AG20443 (cell line): ENCODE measurements around the gene CASP10.

Source experiments
- DNase-seq: peaks from one replicate; pipeline ENCODE4 v3.0.0; 2012; ENCODE audit warnings: low spot score, mixed read lengths

CASP10 gene

DNA sequence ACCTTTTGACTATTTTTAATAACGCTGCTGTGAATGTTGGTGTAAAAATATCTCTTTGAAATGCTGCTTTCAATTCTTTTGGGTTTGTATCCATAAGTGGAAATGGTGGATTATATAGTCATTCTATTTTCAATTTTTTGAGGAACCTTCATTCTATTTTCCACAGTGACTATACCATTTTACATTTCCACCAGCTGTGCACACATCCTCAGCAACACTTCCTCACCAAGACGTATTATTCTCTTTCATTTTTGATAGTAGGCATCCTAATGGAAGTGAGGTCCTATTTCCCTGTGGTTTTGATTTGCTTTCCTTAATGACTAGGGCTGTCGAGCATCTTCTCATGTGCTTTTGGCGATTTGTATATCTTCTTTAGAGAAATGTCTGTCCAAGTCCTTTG is 14.8 kb downstream of the CASP10 start:
- no peak for DNase-seq

DNA sequence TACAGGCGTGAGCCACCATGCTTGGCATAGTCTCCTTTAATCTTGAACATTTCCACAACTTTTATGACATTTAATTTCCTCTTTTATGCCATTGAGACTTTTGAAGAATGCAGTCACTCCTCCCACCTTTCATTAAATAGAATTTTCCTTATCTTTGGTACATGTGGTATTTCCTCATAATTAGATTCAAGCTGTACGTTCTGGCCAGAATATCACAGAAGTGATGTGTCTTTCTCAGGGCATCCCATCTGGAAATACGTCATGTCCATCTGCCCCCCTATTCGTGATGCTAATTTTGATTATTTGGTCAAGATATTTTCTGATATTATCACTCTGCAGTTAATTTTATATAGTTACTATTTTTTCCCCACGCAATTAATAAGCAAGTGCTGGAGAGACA is 16.9 kb downstream of the CASP10 start:
- no peak for DNase-seq

DNA sequence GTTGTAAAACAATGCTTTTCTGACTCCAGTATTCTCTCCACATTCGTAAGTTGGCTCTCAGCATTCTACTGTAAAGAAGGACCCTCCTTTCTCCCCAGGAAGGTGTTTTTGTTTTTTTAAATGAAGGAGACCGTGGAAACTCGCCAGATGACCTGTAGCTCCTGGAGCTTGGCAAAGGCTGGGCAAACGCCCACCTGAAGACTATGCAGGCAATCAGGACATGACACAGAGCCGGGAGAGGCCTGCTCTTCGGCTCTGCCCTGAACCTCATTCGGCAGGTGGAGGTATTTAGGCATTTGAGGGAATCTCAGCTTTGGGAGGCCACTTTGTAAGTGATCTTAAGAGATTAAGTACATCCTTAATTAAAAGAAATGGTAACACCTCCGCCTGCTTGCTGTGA is 17.4 kb downstream of the CASP10 start:
- DNase-seq, result no peak

DNA sequence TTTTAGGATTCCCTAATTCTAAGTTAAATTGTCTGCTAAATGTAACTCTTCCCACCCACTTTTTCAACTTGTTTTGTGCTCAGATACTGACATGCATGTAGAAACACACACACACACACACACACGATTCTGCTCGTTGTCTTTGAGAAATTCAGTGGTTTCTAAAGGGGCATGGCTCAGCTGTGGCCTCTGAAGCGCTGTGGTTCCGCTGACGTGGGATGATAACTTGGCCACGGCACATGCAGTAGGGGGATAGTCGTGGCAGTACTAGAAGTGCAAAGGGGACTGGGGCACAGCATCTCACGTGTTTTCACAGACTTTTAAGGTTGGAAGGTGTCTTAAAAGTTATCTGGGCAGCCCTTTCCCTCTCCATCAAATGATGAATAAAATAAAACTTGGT is 18.4 kb downstream of the CASP10 start:
- DNase-seq, result no peak

DNA sequence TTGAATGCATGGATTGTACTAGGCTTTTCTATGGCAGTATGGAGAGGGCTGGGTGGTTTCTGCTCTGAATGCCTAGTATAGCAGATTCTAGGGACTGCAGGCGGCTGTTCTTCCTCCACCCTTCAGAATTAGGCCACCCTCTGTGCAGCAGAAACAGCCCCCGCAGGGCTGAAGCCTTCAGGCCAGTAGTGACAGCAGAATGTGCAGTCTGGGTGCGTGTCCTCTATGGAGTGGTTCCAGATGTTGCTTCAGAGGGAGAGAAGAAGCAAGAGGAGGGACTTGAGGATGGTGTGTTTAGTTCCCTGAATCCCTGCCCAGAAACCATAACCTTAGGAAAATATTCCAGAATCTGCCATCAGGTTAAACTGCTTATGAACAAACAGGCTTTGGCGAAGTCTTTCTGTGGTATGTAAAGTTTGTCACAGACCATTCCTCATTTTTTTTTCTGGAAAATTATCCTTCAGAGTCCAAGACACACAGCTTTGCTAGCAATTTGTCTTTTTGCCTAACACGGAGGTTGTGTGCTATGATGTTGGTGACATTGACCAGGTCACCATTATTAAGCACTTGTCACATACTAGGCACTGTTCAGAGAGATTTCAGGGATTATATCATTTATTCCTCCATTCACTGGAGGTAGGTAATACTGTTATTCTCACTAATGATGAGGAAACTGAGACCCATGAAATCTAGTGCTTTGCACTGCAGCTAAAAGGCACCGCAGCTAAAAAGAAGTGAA is 21.1 kb downstream of the CASP10 start:
- DNase-seq, result peak; percentile 88

DNA sequence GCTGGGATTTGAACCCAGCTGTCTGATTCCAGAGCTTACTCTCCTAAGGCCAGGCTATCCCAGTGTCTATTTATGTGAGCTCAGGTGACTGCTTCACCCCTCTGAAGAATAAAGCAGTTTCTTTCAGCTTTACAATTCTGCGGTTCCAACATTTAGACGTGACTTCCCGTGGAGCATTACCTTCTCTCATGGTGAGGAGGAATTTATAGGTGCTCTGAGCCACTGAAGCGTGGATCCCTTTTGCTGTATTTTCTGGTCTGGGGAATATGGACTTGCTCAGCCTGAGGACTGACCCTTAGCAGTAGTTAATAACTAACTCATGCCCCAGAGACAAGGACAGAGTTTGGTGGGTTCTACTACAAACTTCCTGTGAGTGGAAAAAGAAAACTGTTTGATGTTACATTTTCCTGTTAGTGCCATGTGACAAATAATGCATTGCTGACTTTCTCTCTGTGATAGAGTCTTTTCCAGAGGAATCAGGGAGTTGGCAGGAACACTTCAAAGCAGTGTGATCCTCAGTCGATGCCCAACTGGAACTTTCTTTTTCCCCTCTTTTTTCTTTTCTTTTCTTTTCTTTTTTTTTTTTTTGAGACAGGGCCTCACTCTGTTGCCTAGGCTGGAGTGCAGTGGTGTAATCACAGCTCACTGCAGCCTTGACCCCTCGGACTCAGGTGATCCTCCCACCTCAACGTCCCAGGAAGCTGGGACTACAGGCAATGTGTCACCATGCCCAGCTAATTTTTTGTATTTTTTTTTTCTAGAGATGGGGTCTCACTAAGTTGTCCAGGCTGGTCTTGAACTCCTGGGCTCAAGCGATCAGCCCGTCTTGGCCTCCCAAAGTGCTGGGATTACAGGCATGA is 21.9 kb downstream of the CASP10 start:
- no peak for DNase-seq

DNA sequence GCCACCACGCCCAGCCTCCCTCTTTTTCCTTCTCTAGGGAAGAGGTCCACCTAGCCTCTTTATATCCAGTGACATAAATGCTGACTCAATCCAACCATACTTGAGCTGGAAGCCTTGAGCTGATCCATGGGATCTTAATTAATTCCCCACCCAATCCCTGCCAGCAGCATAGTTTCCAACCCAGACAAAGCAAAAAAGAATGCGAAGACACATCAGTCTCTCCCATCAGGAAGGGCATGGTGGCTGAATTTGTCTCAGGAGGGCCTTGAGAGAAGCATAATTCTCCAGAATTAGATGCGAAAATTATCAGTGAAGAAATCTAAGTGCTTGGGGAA is 22.5 kb downstream of the CASP10 start:
- peak; percentile 63 for DNase-seq

DNA sequence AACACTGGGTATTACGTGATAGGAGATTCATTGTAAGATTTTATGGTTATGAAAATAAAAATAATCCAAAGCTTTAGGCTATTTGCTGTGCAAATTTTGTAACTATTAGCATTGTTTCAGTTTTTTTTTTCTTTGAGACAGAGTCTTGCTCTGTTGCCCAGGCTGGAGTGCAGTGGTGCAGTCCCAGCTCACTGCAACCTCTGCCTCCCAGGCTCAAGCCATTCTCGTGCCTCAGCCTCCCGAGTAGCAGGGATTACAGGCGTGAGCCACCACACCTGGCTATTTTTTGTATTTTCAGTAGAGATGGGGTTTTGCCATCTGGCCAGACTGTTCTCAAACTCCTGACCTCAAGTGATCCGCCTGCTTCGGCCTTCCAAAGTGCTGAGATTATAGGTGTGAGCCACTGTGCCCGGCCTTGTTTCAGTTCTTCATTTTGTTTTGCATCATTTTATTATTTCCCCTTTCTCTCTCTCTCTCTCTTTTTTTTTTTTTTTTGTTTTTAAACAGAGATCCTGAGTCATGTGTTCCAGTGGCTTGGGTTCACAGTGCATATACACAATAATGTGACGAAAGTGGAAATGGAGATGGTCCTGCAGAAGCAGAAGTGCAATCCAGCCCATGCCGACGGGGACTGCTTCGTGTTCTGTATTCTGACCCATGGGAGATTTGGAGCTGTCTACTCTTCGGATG is 25.8 kb downstream of the CASP10 start:
- DNase-seq, result no peak

DNA sequence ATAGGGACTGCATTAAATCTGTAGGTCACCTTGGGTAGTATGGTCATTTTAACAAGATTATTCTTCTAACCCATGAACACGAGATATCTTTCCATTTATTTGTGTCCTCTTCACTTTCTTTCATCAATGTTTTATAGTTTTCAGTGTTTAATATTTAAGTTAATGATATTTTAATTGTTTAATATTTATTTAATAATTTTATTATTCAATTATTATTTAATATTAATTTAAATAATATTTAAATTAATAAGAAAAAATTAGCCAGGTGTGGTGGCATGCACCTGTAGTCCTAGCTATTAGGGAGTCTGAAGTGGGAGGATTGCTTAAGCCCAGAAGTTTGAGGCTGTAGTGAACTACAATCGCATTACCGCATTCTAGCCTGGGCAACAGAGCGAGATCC is 33.0 kb downstream of the CASP10 start:
- no peak for DNase-seq

DNA sequence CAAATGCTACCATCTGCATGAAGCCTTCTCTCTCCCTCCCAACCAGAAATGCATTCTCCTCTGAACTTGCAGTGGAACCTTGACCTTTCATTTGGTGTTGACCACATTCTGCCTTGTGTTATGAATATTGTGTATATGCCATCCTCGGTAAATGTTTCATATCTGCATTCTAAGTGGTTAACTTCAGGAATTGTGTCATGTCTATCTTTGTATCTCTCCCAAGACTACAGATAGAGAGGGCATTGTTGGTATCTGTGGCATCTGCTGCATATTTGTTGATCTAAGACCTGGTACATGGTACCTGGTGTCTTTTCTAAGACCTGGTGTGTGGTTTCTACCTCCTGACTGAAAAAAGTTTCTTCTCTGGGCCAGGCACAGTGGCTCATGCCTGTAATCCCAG is 34.0 kb downstream of the CASP10 start:
- DNase-seq, result no peak

DNA sequence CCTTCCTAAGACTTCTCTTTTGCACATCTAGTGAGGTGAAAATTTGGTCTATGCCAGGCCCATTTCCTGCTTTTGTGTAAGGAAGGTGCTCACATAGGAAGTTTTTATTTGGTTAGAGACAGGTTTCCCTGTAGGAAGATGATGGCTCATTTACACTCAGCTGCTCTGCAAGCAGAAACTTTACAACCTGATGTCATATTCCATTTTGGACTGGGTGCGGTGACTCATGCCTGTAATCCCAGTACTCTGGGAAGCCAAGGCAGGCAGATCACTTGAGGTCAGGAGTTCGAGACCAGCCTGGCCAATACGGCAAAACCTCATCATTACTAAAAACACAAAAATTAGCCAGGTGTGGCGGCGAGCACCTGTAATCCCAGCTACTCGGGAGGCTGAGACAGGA is 35.8 kb downstream of the CASP10 start:
- DNase-seq, result no peak

DNA sequence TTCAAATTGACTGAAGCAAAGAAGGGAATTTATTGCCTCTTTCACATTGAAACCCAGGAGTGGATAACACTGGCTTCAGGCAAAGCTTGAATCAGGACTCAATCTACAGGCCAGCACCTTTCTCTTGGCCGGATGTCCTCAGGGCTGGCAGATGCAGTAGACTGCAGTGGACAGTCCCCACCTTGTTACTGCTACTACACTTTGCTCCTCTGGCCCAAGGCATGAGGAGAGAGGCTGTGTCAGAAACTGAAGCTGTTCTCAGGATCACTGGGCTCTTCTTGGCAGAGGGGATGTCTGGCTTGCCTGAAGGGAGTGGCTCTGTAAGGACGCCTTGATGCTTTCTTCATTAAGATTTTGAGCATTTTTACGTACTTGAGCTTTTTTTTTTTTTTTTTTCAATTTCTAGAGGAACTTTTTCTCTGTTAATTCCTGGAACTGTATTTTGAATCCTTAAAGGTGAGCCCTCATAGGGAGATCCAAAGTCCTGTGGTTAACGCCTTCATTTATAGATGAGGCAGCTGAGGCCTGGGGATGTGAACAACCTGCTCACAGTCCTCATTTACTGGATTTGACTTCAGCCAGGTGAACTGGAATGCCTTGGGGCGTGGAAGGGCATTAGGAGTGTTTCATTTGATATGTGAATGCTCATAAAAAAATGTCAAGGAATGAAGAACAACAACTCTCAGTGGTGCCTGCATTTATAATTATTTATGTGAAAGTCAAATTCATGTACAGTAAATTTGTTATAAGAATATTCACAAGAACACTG is 36.6 kb downstream of the CASP10 start:
- no peak for DNase-seq

DNA sequence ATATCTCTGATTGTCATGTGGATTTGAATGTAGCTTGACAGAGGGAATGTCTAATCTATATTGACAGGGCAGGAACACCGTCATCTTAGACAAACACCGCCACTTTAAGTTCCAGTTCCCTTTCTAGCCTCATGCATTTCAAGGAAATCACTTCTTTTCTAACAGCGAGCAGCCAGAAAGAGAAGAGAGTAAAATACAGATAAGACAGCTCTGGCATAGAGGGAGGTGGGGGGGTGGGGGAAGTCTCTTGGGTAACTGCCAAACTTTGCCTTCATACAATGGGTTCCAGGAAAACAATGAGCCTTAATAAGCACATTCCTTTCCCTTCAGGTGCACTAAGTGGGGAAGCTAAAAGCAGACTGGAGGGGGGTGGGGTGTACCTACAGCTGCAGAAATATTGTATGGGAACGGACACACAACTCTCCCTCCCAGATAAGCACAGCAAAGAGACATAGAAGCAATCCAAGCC is 37.2 kb downstream of the CASP10 start:
- no peak for DNase-seq

DNA sequence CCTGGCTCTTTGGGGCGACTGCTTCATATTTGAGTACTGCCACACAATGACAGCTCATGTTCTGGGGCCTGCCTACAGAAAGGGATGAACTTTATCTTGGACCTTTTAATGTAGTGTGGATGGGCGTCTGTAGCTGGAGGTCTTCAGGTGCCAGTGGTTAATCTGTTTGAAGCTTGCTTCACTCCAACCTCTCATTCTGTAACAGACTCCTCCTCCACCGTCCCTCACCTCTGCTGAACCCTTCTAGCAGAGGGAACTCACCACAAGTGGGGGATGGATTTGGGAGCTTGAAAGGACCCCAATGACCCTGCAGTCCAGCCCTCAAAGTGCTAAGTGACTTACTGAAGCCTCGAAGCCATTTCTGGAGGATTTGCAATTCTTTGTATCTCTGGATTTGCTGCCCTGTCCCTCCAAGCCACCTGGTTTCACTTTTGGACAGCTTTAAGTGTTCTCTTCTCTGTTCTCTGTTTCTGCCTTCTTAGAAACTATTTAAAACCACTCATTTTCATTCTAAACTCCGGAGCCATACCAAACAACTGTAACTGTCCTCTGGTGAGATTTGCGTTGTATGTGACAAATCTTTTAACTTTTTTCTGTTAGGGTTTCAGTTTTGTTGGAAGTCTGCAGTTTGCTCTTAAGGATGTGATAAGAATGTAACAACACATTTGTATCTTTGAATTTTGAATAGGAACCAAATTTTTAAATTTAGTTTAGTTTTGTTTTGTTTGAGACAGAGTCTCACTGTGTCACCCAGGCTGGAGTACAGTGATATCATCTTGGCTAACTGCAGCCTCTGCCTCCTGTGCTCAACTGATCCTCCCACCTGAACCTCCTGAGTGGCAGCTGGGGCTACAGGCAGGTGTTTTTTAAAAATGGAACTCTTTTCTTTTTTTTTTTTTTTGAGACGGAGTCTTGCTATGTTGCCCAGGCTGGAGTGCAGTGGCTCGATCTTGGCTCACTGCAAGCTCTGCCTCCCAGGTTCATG is 40.4 kb downstream of the CASP10 start:
- DNase-seq, result no peak

DNA sequence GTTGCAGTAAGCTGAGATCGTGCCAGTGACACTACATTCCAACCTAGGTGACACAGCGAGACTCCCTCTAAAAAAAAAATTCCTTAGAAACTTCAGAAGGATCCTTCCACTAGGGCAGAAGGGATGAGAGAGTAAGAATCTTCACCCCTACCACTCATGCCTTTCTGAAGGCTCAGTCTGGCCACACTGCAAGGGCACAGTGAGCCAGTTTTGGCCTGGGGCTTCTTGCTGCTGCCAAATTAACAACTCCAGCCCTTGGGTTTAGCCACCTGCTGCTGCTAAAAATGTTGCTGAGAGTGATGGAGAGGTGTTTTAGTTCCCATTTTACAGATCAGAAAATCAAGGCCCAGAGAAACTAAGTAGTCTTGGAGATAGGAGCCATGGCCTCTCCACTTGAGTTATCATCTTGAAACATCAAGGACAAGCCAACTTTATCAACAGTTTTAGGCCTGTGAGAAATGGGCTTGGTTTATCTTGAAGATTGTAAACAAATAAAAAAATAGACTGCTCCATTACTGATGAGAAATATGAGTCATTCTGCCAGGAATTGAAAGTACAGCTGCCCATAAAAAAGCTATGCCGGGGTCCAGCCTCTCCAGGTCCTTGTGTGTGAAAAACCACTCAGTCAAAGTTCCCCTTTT is 45.5 kb downstream of the CASP10 start:
- DNase-seq, result no peak

DNA sequence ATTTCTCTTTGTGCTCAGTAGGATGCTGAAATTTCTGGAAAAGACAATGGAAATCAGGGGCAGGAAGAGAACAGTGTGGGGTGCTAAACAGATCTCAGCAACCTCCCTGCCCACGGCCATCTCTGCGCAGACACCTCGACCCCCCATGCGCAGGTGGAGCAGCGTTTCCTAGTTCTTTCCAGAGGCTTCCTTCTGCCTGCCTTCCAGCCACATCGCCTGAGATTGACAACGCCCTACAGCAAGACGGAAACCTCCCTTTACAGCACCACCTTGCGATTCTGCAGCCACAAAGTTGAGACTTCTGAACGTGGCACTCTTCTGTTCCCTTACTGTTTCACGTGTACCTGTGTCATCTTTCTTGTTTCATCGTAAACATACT is 46.0 kb downstream of the CASP10 start:
- DNase-seq, result no peak

DNA sequence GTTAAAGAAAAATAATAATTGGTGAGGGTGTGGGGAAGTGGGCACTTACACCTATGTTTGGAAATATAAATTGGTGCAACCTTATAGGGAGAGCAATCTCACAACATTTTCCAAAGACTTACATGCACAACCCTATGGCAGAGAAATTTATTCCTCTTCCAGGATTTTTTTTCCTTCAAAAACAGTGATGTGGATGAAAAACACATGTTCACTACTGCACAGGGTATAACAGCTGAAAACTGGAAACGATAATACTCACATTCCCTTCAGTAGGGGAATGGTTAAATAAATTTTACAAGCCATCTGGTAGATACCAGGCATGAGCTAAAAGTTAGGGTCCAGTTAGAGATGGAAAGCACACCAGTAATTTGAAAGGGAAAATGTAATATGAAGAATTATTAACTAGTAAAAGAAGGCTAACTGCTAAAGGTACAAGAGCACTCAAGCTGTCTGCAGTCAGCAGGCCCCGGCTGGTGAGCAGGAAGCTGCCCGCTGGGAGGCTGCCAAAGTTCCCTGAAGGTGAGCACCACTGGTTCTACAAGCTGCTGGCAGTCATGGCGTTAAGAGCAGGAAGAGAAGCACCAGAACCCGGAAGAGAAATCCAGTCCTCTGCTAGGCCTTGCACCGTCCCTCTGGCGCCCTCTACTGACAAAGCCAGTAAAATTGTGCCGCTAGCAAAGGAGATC is 49.0 kb downstream of the CASP10 start:
- DNase-seq, result peak; percentile 90

DNA sequence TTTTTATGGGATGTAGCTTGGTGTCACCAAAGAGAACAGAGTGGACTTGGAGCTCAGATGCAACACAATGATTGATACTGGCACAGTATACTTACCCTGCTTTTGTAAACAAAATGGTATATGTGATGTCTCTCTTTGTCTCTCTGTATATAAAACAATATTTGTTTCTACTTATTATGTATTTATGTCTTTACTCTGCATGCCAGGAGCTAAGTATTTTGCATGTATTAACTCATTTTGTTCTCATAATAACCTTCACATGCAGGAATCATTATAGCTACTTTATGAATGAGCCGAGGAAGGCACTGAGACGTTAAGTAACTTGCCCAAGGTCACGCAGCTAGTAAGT is 49.5 kb downstream of the CASP10 start:
- no peak for DNase-seq

DNA sequence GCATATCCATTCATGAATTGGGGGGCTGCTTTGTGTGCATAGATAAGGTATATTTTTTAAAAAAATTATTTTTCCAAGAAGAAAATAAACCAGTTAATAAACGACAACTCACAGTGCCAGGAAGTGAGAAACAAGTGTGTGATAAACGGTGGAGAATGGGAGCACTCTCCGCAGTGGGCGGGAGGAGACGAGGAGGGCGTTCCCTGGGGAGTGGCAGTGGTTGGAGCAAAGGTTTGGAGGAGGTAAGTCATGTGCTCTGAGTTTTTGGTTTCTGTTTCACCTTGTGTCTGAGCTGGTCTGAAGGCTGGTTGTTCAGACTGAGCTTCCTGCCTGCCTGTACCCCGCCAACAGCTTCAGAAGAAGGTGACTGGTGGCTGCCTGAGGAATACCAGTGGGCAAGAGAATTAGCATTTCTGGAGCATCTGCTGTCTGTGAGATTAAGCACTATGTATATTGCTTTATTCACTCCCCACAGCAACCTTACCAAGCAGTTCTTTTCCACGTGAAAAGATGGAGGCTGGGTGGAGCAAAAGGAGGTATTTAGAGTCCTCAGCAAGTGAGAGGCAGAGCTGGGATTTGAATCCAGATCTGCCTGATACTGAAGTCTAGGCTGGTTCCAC is 50.4 kb downstream of the CASP10 start:
- DNase-seq, result no peak
